ENCODE data around the gene SPOCK2.

GRCh38 chr10:72009425-72010081 lies 78.8 kb downstream of the SPOCK2 start:
- no peak for TF ChIP-seq CTCF (IDR thresholded peaks at IDR 0.05 in 4 of 5, conservative IDR thresholded peaks at IDR 0.05 in 1 of 5)
- TF ChIP-seq POLR2A (IDR thresholded peaks at IDR 0.05), result no peak

Measured in gastrocnemius medialis (tissue), 4 donors.